GM12801 (cell line): ENCODE data around the gene STK11.

Experiments
- TF ChIP-seq, protein P1 (sequence below): IDR thresholded peaks from one replicate; pipeline ENCODE4 v1.5.1; 2011; ENCODE audit warnings: control low read depth; ENCODE audit not compliant: insufficient read length; ENCODE audit errors: extremely low read depth

Gene STK11

DNA sequence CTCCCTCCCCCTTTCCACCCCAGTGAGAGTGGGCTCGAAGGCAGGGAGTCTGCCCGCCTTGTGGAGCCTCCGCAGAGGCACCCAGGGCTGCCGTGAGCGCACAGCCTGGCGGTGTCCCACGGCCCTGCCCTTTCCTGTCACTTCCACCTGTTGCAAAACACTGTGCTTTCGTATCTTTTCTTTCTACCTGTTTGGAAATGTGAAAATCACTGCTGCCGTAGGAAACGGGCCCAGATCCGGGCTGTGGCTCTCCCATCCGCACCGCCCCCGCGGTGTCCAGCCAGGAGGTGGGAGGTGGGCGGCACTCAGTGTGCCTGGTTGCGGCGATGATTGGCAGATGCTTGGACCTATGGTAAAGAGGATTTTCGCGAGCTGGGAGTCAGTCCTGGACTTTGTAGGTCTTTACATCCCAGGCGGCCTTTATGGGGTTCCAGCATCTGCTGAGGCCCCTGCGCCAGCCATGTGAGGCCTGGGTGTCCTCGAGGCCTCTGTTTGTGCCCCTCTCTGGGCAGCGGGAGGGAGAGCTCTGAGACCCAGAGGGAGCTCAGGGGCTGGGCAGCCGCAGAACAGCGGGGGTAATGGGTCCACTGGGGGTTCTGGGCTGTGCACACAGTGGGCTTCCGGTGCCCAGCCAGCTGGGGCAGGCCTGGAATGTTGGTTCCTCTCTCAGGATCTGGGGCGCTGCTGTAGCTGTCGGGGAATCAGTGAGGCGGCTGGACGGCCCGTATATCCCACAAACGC is 6.1 kb downstream of the STK11 start:
- TF ChIP-seq, protein P1, sequence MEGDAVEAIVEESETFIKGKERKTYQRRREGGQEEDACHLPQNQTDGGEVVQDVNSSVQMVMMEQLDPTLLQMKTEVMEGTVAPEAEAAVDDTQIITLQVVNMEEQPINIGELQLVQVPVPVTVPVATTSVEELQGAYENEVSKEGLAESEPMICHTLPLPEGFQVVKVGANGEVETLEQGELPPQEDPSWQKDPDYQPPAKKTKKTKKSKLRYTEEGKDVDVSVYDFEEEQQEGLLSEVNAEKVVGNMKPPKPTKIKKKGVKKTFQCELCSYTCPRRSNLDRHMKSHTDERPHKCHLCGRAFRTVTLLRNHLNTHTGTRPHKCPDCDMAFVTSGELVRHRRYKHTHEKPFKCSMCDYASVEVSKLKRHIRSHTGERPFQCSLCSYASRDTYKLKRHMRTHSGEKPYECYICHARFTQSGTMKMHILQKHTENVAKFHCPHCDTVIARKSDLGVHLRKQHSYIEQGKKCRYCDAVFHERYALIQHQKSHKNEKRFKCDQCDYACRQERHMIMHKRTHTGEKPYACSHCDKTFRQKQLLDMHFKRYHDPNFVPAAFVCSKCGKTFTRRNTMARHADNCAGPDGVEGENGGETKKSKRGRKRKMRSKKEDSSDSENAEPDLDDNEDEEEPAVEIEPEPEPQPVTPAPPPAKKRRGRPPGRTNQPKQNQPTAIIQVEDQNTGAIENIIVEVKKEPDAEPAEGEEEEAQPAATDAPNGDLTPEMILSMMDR, result no peak

DNA sequence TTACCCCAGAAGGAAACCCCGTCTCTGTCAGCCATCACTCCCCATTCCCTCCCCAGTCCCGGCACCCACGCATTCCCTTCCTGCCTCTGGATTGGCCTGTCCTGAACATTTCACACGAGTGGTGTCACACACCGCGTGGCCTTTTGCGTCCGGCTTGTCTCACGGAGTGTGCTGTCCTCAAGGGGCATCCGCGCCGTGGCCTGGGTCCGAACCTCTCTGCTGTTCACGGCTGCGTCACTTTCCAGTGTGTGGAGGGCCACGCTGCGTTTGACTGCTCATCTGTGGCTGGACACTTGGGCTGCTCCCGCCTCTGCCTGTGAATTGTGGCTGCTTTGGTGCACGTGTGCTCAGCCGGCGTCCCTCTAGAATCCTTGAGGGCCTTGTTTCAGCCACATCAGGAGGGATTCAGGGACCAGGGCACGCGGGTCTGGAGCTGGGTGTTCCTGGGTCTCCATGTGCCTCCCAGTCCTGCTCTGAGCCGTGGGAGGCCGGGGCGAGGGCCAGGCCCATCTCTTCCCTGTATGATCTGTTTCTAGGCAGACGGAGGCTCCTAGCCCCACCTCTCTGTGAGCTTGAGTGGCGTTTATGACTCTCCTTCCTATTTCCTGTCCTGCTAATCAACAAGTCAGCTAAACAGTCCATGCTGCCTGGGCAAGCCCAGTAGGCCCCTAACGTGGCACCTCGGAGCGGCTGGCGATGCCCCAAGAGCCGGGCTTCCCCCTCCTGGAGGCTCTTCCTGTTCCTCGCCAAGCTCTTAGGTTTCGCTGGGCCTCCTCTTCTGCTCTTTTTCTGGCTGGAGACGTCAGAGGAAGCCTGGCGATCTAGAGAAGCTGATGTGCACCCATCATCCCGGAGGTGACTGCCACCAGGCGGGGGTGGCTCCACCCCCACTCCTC is 8.1 kb downstream of the STK11 start:
- TF ChIP-seq, protein P1, result no peak

DNA sequence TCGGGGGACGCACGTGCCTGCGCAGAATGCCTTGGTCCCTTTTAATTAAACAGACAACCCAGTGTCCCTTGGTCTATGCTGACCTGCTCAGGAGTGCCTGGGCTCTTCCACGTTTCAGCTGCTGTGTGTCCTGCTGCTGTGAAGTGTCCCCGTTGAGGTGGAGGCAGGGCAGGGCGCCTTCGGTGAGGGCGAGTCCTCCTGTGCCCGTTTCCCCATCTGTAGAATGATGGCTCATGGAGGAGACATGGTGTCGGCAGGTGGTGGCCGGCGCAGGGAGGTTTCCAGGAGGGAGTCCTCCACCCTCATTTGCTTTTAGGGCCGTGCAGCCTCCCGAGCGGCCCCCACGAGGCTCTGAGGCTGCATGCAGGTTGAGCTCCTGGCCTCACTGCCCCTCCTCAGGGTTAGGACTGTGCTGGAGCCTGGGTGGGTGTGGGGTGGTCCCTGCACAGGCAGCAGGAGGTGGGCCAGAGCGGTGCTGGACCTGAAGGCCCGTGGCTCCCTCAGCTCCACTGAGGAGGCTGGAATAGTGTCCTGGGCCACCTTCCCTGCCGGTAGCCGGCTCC is 8.8 kb downstream of the STK11 start:
- TF ChIP-seq, protein P1, result no peak

DNA sequence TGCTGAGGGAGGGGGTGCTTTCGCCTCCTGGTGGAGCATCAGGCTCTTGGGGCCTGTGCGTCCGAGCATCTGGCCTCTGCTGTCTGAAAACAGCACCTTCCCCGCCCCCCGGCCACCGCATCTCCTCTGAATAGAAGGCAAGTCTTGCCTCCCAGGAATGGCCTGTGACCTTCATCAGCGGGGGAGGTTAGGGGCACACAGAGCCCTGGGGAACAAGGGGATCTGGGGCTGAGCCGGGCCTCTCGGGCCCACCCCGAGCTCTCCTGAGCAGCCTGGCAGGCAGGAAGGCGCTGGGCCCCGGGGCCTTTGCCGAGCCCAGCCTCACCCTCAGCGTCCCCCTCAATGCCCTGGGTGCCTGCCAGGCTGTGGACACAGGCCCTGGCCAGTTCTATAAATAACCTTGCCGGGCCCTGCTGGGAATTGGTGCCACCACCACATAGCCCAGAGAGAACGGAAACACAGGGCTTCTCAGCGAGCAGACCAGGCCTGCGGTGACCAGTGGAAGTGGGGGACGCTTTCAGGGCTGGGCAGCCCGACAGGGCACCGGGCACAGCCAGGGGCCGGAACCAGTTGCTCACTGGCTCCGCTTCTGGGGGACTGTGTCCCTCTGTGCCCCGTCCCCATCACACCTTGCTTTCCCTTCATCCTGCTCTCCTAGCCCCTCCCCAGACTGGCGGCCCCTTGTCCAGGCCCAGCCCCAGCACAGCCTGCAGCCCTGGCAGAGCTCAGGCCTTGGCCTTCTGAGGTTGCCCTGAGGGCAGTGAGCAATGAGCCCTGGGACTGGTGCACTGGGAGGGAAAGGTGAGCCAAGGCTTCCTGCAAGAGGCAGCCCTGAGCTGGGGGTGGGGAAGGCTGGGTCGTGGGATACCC is 9.5 kb downstream of the STK11 start:
- TF ChIP-seq, protein P1, result no peak

DNA sequence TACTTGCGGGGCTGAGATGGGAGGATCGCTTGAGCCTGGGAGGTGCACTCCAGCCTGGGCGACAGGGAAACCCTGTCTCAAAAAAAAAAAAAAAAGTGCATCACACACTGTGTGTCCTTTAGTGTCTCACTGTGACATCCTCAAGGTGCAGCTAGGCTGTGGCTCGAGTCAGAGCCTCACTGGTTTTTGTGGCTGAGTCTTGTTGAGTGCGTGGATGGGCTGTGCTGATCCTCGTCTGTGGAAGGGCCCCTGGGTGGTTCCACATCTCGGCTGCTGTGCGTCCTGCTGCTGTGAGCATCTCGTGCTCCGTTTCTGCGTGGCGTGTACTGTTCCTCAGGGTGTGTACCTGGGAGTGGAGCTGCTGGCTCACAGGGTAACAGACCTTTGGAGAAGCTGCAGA is 11.2 kb downstream of the STK11 start:
- TF ChIP-seq, protein P1, result no peak

DNA sequence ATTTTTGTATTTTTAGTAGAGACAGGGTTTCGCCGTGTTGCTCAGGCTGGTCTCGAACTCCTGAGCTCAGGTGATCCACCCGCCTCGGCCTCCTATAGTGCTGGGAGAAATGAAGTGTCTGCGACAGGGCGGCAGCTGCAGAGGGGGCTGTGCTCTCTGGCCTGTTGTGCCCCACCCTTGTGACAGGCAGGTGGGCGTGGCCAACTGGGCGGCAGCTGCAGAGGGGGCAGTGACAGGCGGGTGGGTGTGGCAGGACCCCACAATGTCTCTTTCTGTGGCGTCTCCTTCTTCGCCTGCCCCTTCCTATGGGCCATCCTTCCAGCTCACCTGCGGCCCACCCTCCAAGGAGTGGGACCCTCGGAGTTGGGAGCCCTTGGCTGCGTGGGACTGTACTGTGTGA is 11.8 kb downstream of the STK11 start:
- TF ChIP-seq, protein P1, result no peak
